Fibroblast of skin of right quadriceps (primary cell): Measurements from ENCODE around the gene RNF208.
A peak's percentile ranks its signal among the peaks of the same experiment; 100 is the strongest.
"Not testable (repeated sequence)": the region's sequence is repeated elsewhere in the genome, so short reads cannot be mapped to it uniquely, and the experiment has no call there.

Experiments
- DNase-seq: peaks from one replicate; pipeline ENCODE4 v3.0.0-alpha.2; 2013

The RNF208 gene

GRCh38 chr9:137252555-137253506 is 30.8 kb upstream of the RNF208 start:
- DNase-seq = no peak

- DNase-seq = no peak
These were observed 29.6 kb upstream of the RNF208 start for GRCh38 chr9:137251490-137252268.

GRCh38 chr9:137251194-137251461 is 29.1 kb upstream of the RNF208 start, which contains the start of gene STPG3:
TSS of gene STPG3 (plus strand) at chr9:137251286. CDS start at chr9:137251287, 1 bp downstream.
- DNase-seq = no peak

DNA sequence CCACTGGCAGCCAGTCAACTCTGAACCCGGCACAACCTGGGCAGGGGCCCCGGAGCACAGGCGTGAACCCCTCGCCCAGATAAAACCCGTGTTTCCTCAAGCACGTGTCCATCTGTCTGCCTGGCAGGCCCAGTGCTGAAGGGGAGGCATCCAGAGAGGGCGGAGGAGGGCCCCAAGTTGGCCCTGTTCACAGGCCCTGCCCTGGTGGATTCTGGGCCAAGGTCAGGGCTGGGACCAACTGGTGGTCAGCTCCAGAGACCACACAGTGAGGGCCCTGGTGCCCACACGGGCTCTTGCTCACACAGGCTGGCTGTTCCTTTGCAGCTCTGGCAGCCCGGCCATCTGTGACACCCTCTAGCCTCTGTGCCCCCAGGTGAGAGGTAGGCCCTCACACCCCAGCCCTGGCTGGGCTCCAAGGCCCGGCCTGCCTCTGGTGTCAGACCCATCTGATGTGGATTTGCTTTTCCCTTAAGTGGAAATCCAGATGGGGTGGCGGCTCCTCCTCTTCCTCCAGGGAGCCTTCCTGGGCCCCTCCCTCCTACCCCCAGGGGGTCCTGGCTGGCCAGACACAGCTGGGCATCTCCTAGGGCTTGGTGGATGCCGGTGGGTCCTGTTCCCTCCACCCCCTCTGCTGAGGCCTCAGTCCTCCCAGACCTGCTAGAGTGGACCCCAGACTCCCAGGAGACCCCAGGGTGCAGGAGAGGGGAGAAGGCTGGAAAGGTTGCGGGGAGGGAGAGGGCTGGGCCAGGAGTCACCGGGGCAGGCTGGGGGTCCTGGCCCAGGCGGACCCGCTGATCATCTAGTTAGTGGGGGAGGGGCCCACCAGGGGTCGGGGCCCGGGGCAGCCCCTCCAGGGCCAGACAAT is 28.5 kb upstream of the RNF208 start:
- no peak for DNase-seq

- DNase-seq = no peak
These were observed 25.8 kb upstream of the RNF208 start for GRCh38 chr9:137247916-137248175.

DNA sequence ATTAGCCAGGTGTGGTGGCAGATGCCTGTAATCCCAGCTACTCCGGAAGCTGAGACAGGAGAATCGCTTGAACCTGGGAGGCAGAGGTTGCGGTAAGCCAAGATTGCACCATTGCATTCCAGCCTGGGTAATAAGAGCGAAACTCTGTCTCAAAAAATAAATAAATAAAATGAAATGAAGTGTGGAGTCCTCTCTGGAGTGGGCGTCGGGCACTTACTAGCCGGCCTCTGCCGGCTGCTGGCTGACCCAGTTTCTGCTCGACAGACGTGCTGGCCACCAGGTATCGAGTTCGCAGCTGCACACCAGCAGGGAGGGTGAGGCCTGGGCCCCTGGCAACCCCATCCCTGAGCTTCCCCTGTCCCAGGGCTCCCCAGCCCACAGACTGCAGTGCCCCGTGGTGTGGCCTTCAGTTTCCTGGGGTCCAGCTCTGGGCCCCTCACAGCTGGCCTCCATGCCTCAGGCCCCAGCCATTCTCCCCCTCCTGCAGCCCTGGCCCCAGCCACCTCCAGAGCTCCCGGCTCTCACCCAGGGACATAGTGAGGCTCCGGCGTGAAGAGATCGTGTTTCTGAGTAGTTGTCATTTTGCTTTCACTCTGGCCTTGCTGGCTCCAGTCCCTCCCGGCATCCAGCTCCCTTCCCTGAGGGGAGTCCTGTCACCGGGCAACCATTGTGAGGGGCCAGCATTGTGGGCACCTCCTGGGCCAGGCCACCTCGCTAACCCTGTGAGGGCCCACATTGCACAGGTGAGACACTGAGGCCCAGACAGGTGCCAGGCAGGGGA is 25.3 kb upstream of the RNF208 start:
- no peak for DNase-seq

DNA sequence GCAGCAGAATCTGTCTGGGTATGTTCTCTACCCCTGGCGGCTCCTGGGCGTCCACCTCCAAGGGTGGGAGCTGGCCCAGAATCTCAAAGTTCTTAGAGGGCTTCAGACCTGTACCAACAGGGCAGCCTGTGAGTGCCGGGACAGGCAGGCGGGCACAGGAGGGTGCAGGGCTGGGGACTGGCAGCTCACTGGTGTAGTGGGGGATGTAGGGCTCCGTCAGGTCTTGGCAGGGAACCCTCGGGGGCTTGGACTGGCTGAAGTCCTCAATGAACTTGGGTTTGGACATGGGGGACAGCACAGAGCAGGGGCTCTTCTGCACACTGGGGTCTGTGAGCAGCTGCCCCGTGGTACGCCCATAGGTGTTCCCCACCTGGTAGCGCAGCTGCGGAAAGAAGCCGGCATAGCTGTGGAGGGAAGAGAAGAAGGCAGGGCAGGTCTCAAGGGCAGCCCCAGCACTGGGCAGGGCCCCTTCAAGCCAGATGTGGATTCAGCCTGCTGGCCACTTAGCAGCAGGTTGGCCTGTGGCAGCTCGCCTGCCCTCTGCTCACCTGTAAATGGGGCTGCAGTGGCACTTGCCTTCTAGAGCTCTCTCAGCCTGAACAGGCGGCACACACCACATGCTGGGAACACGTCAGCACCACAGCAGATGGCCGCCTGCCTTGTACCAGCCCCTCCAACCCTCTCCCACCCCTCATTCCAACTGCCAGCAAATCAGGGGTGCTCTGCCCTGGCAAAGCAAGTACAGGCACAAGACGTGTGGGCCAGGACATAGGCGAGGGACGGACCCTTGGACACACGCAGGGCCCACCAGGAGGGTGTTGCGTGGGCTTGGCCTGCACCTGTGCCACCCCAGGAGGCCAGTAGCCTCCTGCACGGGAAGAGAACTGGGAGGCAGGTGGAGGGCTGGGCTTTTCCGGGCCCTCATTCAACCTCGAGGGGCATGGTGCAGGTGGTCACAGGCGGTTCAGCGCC is 23.7 kb upstream of the RNF208 start:
- DNase-seq = no peak

DNA sequence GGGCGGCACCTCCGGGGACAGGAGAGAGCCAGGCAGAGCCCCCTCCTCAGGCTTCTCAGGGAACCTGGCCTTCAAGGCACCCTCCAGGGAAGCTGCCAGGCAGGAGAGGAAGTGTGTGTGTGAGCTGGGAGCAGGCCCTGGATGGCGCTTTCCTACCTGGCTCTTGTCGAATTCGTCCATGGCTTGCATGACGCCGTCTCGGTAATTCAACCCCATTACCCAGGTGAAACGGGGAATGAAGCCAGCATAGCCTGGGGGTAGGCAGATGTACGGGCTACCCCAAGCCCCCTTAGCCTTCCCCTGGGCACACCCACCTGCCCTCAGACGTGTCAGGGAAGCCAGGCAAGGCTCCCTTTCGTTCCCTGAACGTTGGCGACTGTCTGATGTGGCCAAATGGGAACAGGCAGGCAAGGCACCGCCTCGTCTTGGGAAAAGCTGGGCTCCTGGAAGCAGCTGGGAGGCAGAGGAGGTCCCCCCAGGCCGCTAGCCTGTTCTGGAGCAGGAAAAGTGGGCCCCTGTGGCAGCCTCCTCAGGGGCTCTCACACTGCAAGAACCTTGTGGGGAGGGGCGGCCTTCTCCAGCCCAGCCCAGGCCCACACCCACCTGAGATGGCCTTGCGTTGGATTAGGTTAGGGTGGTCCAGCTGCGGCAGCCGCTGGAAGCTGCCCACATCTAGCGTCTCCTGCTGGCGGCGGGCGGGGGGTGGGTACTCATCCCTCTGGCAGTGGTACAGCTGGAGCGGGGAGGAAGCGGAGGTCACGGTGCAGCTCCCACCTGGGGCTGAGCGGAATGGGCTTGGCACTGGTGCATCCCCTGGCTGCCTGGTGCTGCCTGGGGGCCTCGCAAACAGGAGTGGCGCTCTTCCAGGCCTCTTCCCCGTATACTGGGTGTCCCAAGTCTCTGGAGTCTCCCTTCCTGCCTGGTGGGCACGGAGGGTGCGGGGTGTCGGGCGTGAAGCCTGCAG is 22.7 kb upstream of the RNF208 start:
- no peak for DNase-seq

DNA sequence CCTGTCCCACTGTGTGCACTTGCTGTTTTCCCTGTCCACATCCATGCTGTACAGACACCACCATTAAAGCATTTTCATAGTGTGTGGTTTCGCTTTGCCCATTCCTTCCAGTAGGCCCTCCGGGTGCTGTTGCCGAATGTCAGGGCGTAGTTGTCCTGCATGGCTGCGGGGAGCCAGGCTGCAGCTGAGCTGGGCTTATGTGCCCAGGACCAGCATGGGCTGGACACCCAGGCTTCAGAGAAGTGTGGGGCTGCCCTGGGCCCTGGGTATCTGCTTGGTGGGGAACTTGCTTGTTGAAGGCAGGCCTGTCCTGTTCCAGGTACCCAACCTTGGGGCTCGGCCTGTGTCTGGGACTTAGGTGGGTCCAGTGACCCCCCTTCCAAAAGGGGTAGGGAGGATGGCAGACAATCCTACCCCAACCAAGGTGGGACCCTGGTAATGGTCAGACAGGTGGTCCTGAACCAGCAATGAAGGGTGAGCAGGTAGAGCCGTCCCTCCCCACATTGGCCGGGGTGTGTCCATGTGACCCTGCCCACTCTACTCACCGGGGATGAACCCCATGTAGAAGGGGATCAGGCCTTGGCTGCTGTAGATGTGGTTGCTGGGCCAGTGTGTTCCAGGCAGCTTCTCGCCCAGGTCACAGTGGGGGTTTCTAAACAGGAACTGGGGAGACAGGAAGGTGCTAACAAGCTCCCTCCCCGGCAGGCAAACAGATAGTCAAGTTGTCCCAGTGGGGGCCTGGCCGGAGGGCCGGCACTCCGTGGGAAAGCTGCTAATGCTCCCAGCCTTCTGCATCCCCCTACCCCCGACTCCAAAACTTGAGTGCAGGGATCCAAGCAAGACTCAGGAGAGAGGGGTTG is 21.8 kb upstream of the RNF208 start:
- DNase-seq = no peak

DNA sequence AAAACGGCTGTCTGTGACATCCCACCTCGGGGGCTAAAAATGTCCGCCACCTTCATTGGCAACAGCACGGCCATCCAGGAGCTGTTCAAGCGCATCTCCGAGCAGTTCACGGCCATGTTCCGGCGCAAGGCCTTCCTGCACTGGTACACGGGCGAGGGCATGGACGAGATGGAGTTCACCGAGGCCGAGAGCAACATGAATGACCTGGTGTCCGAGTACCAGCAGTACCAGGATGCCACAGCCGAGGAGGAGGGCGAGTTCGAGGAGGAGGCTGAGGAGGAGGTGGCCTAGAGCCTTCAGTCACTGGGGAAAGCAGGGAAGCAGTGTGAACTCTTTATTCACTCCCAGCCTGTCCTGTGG is 21.2 kb upstream of the RNF208 start:
- not testable (repeated sequence) for DNase-seq

GRCh38 chr9:137242269-137243203 is 20.5 kb upstream of the RNF208 start:
- no peak for DNase-seq

DNA sequence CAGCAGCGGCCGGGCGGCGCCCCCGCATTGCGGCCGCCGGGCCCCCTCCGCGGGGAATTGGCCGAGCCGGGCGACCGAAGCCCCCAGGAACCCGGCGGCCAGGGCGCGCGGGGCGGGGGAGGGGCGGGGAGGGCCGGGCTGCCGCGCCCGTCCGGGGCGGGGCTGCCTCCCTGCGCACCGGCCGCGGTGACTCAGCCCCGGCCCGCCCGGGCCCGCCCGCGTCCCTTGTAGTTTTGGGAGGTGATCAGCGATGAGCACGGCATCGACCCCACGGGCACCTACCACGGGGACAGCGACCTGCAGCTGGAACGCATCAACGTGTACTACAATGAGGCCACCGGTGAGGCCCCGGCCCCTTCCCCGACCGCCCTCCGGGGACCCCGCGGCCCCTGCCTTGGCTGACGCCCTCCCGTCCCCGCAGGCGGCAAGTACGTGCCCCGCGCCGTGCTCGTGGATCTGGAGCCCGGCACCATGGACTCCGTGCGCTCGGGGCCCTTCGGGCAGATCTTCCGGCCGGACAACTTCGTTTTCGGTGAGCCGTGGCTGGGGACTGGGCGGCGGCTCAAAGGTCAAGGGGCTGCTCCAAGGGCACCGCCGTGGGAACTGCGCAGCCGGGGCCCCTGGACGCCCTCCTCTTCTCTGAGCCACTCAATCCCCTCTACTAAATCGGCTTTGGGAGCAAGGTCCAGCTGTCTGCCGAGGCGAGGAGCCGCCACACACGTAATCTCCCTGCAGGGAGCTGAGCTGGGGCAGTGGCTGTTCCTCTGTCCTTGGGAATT is 19.6 kb upstream of the RNF208 start:
- DNase-seq = peak; percentile 48

- DNase-seq = peak; percentile 100
These were observed 18.9 kb upstream of the RNF208 start, which contains the start of gene TUBB4B for GRCh38 chr9:137240841-137241489. TSS of gene TUBB4B (plus strand) at chr9:137241287. CDS start at chr9:137241361, 74 bp downstream.

- DNase-seq = peak; percentile 60
These were observed 18.3 kb upstream of the RNF208 start for GRCh38 chr9:137240318-137240840.

DNA sequence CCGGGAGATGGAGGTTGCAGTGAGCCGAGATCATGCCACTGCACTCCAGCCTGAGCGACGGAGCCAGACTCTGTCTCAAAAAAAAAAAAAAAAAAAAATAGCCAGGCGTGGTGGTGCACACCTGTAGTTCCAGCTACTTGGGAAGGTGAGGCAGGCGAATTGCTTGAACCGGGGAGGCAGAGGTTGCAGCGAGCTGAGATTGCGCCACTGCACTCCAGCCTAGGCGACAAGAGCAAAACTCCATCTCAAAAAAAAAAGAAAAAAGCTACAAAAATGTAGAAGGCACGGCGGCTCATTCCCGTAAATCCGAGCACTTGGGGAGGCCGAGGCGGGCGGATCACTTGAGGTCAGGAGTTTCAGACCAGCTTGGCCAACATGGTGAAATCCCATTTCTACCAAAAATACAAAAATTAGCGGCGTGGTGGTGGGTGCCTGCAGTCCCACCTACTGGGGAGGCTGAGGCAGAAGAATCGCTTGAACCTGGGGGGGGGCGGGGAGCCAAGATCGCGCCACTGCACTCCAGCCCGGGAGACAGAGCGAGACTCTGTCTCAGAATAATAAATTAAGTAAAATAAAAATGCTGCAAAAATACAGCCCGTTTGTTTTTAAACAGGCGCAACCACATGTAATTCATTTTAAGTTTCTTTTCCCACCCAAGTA is 17.6 kb upstream of the RNF208 start:
- DNase-seq = not testable (repeated sequence)
